GM18519 (cell line): Measurements from ENCODE around the gene MAPKAP1.
A peak's percentile ranks its signal among the peaks of the same experiment; 100 is the strongest.
"Not testable (repeated sequence)": the region's sequence is repeated elsewhere in the genome, so short reads cannot be mapped to it uniquely, and the experiment has no call there.

ENCODE experiments used
- ATAC-seq: cut with Tn5 transposase; IDR thresholded peaks from one replicate; pipeline ENCODE4 v1.9.1; 2021; ENCODE audit warnings: mild to moderate bottlenecking, moderate library complexity; ENCODE audit not compliant: unreplicated experiment, low FRiP score

MAPKAP1 gene

DNA sequence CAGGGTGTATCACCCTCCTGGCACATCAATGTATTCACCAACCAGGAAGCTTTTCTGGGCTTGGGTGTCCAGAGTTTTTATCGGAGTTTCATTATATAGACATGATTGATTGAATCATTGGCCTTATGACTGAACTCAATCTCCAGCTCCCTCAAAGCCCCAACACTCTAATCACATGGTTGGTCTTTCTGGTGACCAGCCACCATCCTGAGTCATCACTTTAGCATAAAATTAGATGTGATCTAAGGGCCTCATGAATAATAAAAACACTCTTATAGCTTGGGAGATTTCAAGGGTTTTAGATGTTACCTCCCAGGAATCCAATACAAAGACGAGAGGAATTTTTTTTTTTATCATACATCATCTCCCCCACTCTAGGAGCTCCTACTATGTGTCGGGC, 32.4 kb upstream of the MAPKAP1 start:
- no peak for ATAC-seq

DNA sequence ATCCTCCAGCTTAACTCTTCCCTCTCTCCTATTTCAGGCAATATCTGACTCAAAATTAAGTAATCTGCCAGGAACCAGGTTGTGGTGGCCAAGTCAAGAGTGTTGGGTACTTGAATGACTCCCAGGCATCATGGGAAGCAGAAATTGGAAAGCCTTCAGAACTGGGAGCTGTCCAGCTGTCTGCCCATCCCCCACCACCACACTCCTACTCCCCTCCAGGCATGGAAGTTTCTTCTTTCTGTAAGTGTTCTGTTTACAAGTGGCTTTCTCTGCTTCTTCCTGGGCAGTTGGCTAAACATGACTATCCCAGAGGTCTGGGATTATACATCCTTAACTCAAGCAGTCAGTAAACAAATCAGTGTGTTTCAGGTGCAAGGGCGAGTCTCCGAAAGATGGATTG, 25.6 kb upstream of the MAPKAP1 start:
- ATAC-seq = no peak

DNA sequence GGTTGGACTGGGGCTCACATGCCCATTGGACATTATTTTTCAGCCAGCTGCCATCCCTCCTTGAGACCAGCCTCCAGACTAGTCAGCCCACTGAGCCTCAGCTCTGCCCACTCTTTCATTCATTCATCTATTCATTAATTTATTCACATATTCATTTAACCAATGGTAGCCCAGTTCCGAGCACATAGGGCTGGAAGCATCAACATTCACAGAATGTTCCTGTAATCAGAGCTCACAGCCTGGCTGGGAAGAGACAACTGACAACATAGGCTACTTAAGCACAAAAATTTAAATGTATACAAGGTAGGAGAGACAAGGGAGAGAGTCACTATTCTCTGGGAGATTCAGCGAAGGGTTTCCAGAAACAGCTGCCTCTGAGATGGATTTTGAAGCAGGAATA, 23.2 kb upstream of the MAPKAP1 start:
- ATAC-seq = no peak

DNA sequence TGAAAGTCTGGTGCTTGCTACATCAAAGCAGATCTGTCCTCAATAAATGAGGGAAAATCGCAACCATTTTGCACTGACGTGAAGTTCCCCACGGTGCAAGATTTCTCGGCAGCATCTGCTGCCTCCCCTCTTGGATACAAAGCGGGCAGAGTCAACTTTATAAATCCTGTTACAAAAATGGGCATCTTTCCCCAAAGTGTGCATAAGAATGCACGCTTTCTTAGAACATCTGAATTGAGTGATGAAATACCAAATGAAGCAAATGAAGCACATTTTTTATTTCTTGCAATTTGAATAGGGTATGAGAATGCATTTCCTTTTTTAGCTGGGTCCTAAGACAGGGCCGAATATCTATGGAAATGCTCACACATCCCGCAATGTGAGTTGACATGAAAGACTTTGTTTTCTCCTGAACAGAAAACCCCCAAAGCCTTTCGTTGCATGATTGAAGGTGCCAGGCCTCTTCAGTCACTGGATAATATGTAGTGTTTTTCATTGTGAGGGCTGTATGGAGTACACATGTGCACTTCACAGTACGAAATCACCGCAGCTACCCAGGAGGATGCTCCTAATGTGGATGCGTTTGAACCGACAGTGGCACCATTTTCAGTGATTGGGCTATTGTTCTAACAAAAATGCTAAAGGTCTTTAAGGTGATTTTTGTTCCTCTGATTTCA, 19.6 kb upstream of the MAPKAP1 start:
- no peak for ATAC-seq

DNA sequence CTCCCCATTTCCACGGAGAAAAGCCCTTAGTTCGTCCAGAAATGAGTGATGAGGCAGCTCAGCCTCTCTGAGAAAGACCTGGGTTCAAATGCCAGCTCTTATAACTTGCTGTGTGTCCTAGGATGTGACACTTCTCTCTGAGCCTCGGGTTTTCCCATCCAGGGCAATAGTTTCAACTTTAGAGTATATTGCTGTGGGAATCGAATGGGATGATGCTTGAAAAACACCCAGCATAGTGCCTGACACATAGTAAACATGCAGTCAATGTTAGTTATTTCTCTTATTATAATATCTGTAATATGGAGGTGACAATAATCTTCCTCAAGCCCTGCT, 430 bp upstream of the MAPKAP1 start:
- ATAC-seq = peak; percentile 9

DNA sequence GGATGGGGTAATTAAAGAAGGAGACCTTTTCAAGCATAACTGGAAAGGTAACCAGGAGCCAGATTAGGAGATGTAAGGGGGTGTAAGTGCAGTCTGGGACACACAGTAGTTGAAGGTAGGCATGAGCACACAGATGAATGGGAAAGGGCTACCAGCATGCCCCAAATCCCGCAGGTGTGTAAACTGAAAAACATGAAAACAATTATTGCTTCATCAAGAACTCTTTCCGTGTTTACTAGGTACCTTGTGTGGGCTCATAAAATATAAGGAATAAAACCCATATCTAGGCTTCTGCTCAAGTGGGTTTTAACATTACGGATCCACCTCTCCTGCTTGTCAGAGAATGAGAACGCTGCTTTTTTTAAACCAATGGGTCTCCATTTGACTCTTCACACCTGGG, 1.1 kb downstream of the MAPKAP1 start:
- no peak for ATAC-seq

DNA sequence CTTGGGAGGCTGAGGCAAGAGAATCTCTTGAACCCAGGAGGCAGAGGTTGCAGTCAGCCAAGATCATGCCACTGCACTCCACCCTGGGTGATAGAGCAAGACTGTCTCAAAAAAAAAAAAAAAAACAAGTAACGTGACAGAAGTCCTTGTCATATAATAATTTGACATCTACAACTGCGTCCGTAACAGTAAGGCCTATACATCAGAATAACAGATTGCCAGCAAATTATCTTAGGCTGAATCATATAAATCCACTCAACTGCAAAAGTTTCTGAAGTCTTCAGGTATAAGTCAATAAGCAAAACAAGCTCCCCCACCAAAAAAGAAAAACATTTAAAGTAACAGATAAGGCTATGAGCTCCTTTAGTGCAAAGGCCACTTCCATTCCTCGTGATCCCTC, 3.3 kb downstream of the MAPKAP1 start:
- no peak for ATAC-seq

DNA sequence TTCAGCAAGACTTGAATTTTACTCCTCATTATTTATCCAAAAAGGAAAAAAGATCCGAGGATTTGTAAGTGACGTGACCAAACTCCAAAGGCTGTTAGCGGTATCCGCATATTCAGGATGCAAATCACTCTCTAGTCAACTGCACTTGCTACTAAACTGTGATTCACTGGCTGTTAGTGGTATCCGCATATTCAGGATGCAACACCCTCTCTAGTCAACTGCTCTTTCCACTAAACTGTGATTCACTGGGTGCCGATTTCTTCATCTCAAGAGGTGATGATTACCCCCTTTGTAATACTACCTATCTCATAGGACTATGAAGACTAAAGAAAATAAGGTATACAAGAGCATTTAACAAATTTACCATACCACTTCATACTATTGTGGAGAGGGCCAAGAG, 5.7 kb downstream of the MAPKAP1 start:
- ATAC-seq = no peak

DNA sequence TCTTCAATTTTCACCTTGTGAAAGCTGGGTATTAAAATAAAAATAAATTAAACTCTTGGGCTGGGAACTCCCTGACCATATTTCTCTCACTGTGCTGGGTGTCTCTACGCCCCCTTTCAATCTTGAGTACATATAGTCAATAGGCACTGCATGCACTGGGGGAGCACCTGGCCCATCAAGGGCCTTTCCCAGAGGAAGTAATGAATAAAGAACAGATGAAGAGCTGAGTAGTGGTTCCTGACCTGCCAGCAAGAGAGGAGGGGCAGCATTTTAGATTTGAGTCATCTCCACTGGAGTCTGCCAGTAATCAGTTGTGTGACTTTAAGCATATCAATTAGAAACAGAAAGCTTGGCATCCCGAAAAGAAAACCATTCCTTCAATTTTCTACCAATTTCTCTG, 6.2 kb downstream of the MAPKAP1 start:
- peak; percentile 80 for ATAC-seq

DNA sequence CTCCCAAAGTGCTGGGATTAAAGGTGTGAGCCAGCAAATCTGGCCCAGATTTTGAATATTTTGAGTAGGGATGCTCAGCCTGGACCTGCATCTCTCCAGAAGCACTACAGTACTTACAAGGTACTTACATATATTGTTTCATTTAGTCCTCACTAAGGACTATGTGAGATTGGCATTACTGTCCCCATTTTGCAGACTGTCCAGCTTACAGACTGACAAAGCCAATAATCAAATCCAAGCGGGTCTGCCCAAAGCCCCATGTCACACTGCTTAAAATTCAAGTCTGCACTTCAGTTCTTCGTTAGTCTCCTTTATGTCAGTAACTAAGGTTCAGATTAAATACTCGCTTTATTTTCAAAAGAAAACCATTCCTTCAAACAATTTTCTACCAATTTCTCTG, 7.1 kb downstream of the MAPKAP1 start:
- ATAC-seq = no peak

DNA sequence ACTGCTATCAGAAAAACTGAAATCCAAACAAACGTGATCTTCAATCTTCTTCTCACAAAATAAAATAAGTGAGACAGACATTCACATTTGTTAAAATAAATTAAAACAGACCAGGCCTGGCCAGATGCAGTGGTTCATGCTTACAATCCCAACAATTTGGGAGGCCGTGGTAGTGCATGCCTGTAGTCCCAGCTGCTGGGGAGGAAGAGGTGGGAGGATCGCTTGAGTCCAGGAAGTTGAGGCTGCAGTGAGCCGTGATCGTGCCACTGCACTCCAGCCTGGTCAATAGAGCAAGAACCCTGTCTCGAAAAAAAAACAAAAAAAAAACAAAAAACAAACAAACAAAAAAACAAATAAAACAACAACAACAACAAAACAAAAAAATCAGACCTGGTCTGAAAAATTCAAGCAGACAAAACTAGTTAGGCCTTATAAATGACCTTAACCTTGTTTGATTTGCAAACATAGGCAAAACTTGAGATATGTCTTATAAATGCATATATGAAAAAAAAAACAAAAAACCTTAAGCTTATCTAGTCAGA, 10.8 kb downstream of the MAPKAP1 start:
- no peak for ATAC-seq

DNA sequence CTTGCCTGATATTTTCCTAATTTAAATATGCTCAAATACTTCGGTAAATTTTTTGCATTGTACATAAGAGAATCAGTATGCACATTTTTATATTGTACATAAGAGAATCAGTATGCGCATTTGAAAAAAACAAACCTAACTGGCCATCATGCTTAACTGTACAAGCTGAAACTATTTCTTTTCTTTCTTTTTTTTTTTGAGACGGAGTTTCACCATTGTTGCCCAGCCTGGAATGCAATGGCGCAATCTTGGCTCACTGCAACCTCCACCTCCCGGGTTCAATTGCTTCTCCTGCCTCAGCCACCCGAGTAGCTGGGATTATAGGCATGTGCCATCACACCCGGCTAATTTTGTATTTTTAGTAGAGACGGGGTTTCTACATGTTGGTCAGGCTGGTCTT, 11.5 kb downstream of the MAPKAP1 start:
- not testable (repeated sequence) for ATAC-seq

DNA sequence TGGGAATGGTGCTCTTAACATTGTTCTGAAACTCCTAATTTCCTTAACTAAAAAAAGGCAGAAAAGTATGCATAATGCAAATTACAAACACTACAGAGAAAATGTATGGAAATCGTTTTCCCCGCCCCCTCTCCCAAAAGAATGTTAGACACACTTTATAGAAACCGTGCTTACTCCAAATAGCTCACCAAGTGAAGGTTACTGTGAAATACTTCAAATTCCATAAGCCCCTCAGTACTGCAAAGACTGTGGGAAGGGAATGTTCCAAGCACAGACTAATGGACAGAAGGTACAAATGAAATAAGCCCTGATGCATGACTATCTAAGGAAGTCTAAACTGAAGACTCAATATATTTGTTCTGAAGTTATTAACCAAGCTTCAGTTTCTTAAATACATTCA, 12.5 kb downstream of the MAPKAP1 start:
- ATAC-seq = no peak

DNA sequence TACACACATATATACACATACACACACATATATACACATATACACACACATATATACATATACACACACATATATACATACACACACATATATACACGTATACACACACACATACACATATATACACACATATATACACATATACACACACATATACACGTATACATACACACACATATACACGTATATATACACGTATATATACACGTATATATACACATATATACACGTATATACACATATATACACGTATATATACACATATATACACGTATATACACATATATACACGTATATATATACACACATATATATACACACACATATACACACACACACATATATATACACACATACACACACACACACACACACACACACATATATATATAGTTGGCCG, 13.5 kb downstream of the MAPKAP1 start:
- ATAC-seq = not testable (repeated sequence)

DNA sequence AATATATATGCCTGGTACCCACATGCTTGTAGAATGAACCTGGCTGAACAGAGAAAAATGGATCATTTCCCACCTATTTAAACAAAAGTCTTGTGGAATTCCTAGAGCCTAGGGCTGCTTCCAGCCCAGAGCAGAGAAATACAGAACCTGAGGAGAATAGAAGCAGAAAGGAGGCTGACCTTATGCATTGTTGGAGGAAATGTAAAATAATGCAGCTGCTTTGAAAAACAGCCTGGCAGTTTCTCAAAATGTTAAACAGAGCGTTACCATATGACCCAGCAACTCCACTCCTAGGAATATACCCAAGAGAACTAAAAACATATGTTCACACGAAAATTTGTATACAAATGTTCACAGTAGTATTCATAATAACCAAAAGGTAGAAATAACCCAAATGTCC, 15.1 kb downstream of the MAPKAP1 start:
- ATAC-seq = no peak

DNA sequence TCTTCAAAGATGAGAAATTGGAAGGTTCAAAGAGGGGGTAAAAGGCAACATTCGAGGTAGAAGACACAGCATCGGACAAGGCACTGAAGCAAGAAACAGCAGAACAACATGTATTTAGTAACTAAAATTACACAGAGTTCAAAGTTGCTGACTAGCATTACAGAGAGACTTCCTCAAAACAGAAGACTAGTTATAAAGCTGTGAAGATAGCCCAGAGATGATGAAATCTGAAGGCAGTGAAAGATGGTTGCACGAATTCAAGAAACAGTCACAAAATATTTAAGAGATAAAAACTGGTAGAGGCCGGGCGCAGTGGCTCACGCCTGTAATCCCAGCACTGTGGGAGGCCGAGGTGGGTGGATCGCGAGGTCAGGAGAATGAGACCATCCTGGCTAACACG, 16.3 kb downstream of the MAPKAP1 start:
- ATAC-seq = no peak

DNA sequence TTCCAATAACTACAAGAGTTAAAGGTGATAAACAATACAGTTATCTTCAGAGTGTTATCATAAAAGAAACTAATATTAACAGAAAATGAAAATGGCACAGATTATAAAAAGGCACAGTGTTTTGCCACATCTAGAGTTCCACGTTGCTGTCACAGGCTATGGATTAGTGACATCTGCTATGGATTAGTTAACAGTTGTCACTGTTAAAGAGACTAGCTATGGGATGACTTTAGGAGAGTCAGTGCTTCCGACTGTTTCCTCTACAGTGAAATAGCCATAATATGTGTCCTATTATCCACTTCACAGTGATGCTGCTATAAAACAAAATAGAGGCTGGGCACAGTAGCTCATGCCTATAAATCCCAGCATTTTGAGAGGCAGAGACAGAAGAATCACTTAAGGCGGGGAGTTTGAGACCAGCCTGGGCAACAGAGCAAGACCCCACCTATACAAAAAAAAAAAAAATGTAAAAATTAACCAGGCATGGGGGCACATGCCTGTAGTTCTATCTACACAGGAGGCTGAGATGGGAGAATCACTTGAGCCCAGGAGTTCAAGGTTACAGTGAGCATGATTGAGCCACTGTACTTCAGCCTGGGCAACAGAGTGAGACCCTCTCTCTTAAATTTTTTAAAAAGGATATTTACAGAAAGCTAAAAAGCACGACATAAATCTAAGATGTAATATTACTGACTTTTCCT, 19.7 kb downstream of the MAPKAP1 start:
- no peak for ATAC-seq

DNA sequence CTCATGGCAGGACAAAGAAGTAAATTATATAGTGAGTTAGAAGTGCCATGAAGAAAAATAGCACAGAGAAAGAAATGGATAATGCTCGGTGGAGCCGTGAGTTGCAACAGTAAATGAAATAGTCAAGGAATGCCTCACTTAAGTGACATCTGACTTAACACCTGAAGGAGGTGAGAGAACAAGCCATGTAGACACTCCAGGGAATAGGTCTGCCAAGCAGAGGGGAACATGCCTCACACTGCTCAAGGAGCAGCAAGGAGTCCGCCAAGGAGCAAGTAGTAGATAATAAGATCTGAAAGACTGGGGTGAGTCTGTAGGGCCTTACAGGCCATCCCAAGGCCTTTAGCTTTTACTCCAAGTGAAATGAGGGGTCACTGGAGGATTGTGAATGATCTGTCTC, 21.8 kb downstream of the MAPKAP1 start:
- ATAC-seq = no peak

DNA sequence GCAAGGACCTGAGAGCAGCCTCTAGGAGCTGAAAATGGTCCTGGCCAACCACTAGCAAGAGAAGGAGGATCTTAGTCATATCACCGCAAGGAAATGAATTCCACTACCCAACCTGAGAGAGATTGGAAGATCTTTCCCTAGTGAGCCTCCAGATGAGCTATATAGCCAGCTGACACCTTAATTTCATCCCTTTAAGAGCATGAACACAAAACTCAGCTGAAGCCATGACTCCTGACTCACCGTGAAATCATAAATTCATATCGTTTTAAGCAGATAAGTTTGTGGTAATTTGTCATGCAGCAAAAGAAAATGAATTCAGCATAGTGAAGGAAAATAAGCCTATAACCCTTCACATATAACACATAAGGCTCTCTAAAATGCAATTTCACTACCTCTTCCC, 23.5 kb downstream of the MAPKAP1 start:
- no peak for ATAC-seq

DNA sequence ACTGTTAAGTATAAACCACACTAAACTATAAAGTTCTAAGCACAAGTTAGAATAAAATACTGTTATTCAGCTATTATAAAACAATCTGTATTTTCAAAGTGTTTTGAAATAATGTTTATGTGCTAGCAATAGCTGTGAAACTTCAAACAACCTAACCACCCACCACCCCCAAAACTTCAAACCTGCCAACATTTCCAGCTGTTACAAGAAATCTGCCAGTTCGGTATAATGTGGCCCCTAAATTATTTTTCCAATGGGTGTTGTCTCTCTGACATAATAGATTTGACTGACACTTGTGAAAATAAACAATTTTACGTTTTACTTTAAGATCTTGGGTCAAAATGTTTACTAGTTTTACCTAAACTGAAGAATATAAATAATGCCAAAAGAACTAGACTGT, 24.7 kb downstream of the MAPKAP1 start:
- no peak for ATAC-seq

DNA sequence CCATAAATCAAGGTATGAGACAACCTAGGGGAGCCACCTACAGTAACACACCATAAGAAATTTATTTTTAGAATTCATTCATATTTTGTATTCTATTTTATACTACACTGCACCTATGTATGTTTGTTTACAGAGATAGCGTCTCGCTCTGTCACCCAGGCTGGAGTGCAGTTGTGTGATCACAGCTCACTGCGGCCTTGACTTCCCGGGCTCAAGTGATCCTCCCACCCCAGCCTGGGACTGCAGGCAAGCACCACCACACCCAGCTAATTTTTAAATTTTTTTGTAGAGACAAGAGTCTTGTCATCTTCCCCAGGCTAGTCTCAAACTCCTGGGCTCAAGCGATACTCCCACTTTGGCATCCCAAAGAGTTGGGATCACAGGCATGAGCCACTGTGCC, 25.4 kb downstream of the MAPKAP1 start:
- no peak for ATAC-seq

DNA sequence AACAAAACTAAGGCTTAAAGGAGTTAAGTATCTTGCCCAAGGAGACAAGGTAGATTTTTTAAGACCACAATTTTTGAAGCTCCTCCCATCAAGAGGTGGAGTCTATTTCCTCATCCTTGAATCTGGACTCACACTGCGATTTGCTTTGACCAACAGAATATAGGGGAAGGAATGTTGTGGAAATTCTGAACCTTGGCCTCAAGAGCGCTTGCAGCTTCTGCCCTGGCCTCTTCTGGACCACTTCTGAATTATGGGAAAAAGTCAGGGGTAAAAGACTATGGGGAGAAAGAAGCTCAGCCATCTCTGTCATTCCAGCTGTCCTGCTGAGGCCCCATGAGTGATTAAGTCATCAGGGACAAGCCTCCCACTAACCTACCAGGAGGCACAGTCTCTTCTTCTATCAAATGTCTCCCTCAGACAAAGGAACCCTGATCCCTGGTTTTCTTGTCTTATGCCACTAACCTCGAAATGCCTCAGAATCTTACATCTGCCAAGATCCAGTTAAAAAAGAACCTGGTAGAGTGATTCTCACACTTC, 25.9 kb downstream of the MAPKAP1 start:
- ATAC-seq = no peak
